Dermis blood vessel endothelial cell (primary cell): Measurements from ENCODE around the gene PTPN9. TPM values are rescaled to one million over a fixed set of nuclear protein-coding genes. Genes with fewer than 3 reads are reported as not detected.
"Not testable (repeated sequence)": the region's sequence is repeated elsewhere in the genome, so short reads cannot be mapped to it uniquely, and the experiment has no call there.

ENCODE experiments used
- DNase-seq: peaks from one replicate; pipeline ENCODE4 v3.0.0; 2010
- total RNA-seq: library from RNA; depleted of rRNA; stranded (reverse); fragments of >200 nt; gene quantifications from 2 replicates; pipeline ENCODE4 v1.2.3, GENCODE V29; 2014

The PTPN9 gene
- total RNA-seq, 1 donor from 2014 or later = 17.7 TPM

GRCh38 chr15:75530169-75530568 is 48.9 kb downstream of the PTPN9 start:
- no peak for DNase-seq

- DNase-seq = not testable (repeated sequence)
Measured at GRCh38 chr15:75525756-75526155, 53.4 kb downstream of the PTPN9 start.

GRCh38 chr15:75523011-75523410 is 56.1 kb downstream of the PTPN9 start:
- DNase-seq = no peak

- DNase-seq = no peak
Measured at GRCh38 chr15:75517233-75517632, 61.9 kb downstream of the PTPN9 start.

GRCh38 chr15:75508840-75509532 is 70.1 kb downstream of the PTPN9 start:
- DNase-seq = peak; percentile 73

GRCh38 chr15:75502360-75502759 is 76.8 kb downstream of the PTPN9 start:
- no peak for DNase-seq

GRCh38 chr15:75493732-75494131 is 85.4 kb downstream of the PTPN9 start:
- no peak for DNase-seq

- peak; percentile 82 for DNase-seq
Measured at GRCh38 chr15:75483961-75484360, 95.2 kb downstream of the PTPN9 start.

- DNase-seq = peak; percentile 81
Measured at GRCh38 chr15:75483556-75483955, 95.6 kb downstream of the PTPN9 start.

GRCh38 chr15:75483106-75483505 is 96.0 kb downstream of the PTPN9 start:
- no peak for DNase-seq

GRCh38 chr15:75480463-75480862 is 98.7 kb downstream of the PTPN9 start:
- DNase-seq = not testable (repeated sequence)

- no peak for DNase-seq
Measured at GRCh38 chr15:75479670-75480069, 99.4 kb downstream of the PTPN9 start.

GRCh38 chr15:75477094-75477493 is 102.0 kb downstream of the PTPN9 start:
- not testable (repeated sequence) for DNase-seq

- DNase-seq = peak; percentile 25
Measured at GRCh38 chr15:75468913-75469598, 110.1 kb downstream of the PTPN9 start.

- no peak for DNase-seq
Measured at GRCh38 chr15:75460646-75461045, 118.5 kb downstream of the PTPN9 start.

- DNase-seq = no peak
Measured at GRCh38 chr15:75459581-75459980, 119.5 kb downstream of the PTPN9 start.

- no peak for DNase-seq
Measured at GRCh38 chr15:75456710-75457109, 122.4 kb downstream of the PTPN9 start.

- DNase-seq = peak; percentile 57
Measured at GRCh38 chr15:75455982-75456531, 123.1 kb downstream of the PTPN9 start.

- DNase-seq = peak; percentile 87
Measured at GRCh38 chr15:75455424-75455981, 123.6 kb downstream of the PTPN9 start.

- DNase-seq = peak; percentile 91
Measured at GRCh38 chr15:75454471-75455378, 124.4 kb downstream of the PTPN9 start.

GRCh38 chr15:75453703-75454470 is 125.2 kb downstream of the PTPN9 start:
- peak; percentile 100 for DNase-seq
